IMR-90 (cell line): Measurements from ENCODE around the gene LEF1. TPM values are rescaled to one million over a fixed set of nuclear protein-coding genes. Genes with fewer than 3 reads are reported as not detected.

Source experiments
- ATAC-seq: fragments of 200-7000 bp; cut with Tn5 transposase; 2 replicates; pipeline ENCODE4 v1.9.1; 2020; ENCODE audit warnings: low read depth, mild to moderate bottlenecking, moderate library complexity
- BruUV-seq: library from RNA; stranded (reverse); fragments of 400-500 nt; replicated peaks from 2 replicates; lab custom pipeline; 2021; lab: Mats Ljungman, UMichigan
- CTCF ChIA-PET: fragments of 300-600 bp; formaldehyde crosslinking; extraction: SDS; loops from one replicate; lab custom pipeline; 2021; ENCODE audit warnings: antibody characterized with exemption; lab: Yijun Ruan, JAX
- POLR2A ChIA-PET: fragments of 300-600 bp; sonication (Branson Sonifier 250); formaldehyde crosslinking; loops from one replicate; lab custom pipeline; 2022; ENCODE audit warnings: antibody characterized with exemption; ENCODE audit not compliant: unreplicated experiment; lab: Charles Lee
- DNase-seq: peaks from one replicate; pipeline ENCODE4 v3.0.0; 2013
- H2AFZ ChIP-seq: replicated peaks from 2 replicates; pipeline ENCODE3; 2013; ENCODE audit warnings: low read length, mild to moderate bottlenecking; ENCODE audit not compliant: poor library complexity
- H2AK5ac ChIP-seq: 2 replicates; pipeline ENCODE4 v1.6.1; 2013; ENCODE audit warnings: low read depth, low read length, inconsistent platforms
- H2AK9ac ChIP-seq: replicated peaks from 2 replicates; pipeline ENCODE3; 2013; ENCODE audit warnings: mild to moderate bottlenecking, low read depth, low read length, moderate library complexity; ENCODE audit not compliant: poor library complexity
- H2BK120ac ChIP-seq: 2 replicates; pipeline ENCODE4 v1.6.1; 2013; ENCODE audit warnings: low read depth, low read length, inconsistent platforms
- H2BK15ac ChIP-seq: 3 replicates; pipeline ENCODE4 v1.6.1; 2013; ENCODE audit warnings: low read depth, low read length, inconsistent platforms
- H2BK20ac ChIP-seq: 2 replicates; pipeline ENCODE4 v1.6.1; 2013; ENCODE audit warnings: low read depth, mild to moderate bottlenecking, inconsistent platforms, low read length, moderate library complexity
- H2BK5ac ChIP-seq: 2 replicates; pipeline ENCODE4 v1.6.1; 2013; ENCODE audit warnings: mild to moderate bottlenecking, low read depth, low read length, inconsistent platforms; ENCODE audit not compliant: poor library complexity, severe bottlenecking
- H3K14ac ChIP-seq: replicated peaks from 2 replicates; pipeline ENCODE4 v1.6.1; 2013; ENCODE audit warnings: low read depth, low read length, inconsistent platforms
- H3K18ac ChIP-seq: 2 replicates; pipeline ENCODE4 v1.6.1; 2013; ENCODE audit warnings: low read depth, low read length, control low read depth
- H3K23ac ChIP-seq: 2 replicates; pipeline ENCODE4 v1.6.1; 2013; ENCODE audit warnings: low read depth, low read length, inconsistent platforms
- H3K27ac ChIP-seq: 2 replicates; pipeline ENCODE4 v1.5.1; 2013; ENCODE audit warnings: mild to moderate bottlenecking, control low read depth, low read length; ENCODE audit not compliant: insufficient read depth
- H3K27me3 ChIP-seq: 2 replicates; pipeline ENCODE4 v1.6.1; 2013; ENCODE audit warnings: low read length; ENCODE audit not compliant: control insufficient read depth, insufficient read depth
- H3K36me3 ChIP-seq: 2 replicates; pipeline ENCODE4 v1.6.1; 2013; ENCODE audit warnings: low read length, mixed read lengths; ENCODE audit not compliant: control insufficient read depth, insufficient read depth
- H3K4ac ChIP-seq: 2 replicates; pipeline ENCODE4 v1.6.1; 2013; ENCODE audit warnings: low read depth, low read length, inconsistent platforms
- H3K4me1 ChIP-seq: 2 replicates; pipeline ENCODE4 v1.6.1; 2013; ENCODE audit warnings: low read length, mixed read lengths; ENCODE audit not compliant: control insufficient read depth, insufficient read depth
- H3K4me2 ChIP-seq: 2 replicates; pipeline ENCODE4 v1.6.1; 2013; ENCODE audit warnings: low read depth, mild to moderate bottlenecking, control low read depth, low read length, moderate library complexity
- H3K4me3 ChIP-seq: 2 replicates; pipeline ENCODE4 v1.5.1; 2013; ENCODE audit warnings: low read depth, mild to moderate bottlenecking, control low read depth, low read length, moderate library complexity; ENCODE audit not compliant: insufficient read depth
- H3K56ac ChIP-seq: 2 replicates; pipeline ENCODE4 v1.6.1; 2013; ENCODE audit warnings: low read length, inconsistent platforms; ENCODE audit not compliant: insufficient read depth; ENCODE audit errors: extremely low read depth
- H3K79me1 ChIP-seq, 2 experiments: 2 replicates each; pipeline ENCODE4 v1.6.1; 2013; ENCODE audit warnings: low read length in 2 of 2, inconsistent platforms in 1 of 2, low read depth in 1 of 2
- H3K9ac ChIP-seq: 2 replicates; pipeline ENCODE4 v1.6.1; 2013; ENCODE audit warnings: low read depth, low read length, control low read depth
- H3K9me1 ChIP-seq: 2 replicates; pipeline ENCODE4 v1.6.1; 2013; ENCODE audit warnings: low read length, inconsistent platforms; ENCODE audit not compliant: insufficient read depth
- H3K9me3 ChIP-seq: 2 replicates; pipeline ENCODE4 v1.6.1; 2013; ENCODE audit warnings: low read length; ENCODE audit not compliant: control insufficient read depth, insufficient read depth
- H4K20me1 ChIP-seq: 2 replicates; pipeline ENCODE4 v1.6.1; 2013; ENCODE audit warnings: low read length, inconsistent platforms; ENCODE audit not compliant: insufficient read depth
- H4K5ac ChIP-seq: 2 replicates; pipeline ENCODE4 v1.6.1; 2013; ENCODE audit warnings: mild to moderate bottlenecking, low read depth, low read length, control low read depth
- H4K8ac ChIP-seq, 2 experiments: 2 replicates each; pipeline ENCODE4 v1.6.1; 2013; ENCODE audit warnings: low read depth in 2 of 2, low read length in 2 of 2, control low read depth in 1 of 2, inconsistent platforms in 1 of 2
- H4K91ac ChIP-seq: 2 replicates; pipeline ENCODE4 v1.6.1; 2013; ENCODE audit warnings: low read depth, low read length, inconsistent platforms; ENCODE audit not compliant: insufficient read depth
- BHLHE40 ChIP-seq: fragments of 150-350 bp; IDR thresholded peaks from 2 replicates; pipeline ENCODE4 v1.6.1; 2016; ENCODE audit warnings: mild to moderate bottlenecking, low read depth, low read length
- CEBPB ChIP-seq: IDR thresholded peaks from 2 replicates; pipeline ENCODE4 v1.6.1; 2012; ENCODE audit warnings: low read depth, low read length, improper control_type of control experiment
- CHD1 ChIP-seq: IDR thresholded peaks from 2 replicates; pipeline ENCODE4 v1.6.1; 2012; ENCODE audit warnings: low read depth, low read length, improper control_type of control experiment
- CTCF ChIP-seq: conservative IDR thresholded peaks from 2 replicates; pipeline ENCODE4 v1.5.1; 2012; ENCODE audit warnings: mild to moderate bottlenecking, low read depth, low read length, improper control_type of control experiment
- FOS ChIP-seq: fragments of 150-350 bp; IDR thresholded peaks from 2 replicates; pipeline ENCODE4 v1.6.1; 2016; ENCODE audit warnings: low read depth, low read length
- MAFK ChIP-seq: IDR thresholded peaks from 2 replicates; pipeline ENCODE4 v1.6.1; 2012; ENCODE audit warnings: low read depth, low read length, improper control_type of control experiment
- MAZ ChIP-seq: IDR thresholded peaks from 2 replicates; pipeline ENCODE4 v1.6.1; 2012; ENCODE audit warnings: low read depth, mild to moderate bottlenecking, low read length, improper control_type of control experiment, moderate library complexity, borderline replicate concordance
- MXI1 ChIP-seq: IDR thresholded peaks from 2 replicates; pipeline ENCODE4 v1.6.1; 2012; ENCODE audit warnings: low read depth, mild to moderate bottlenecking, low read length, moderate library complexity, borderline replicate concordance
- NFE2L2 ChIP-seq: fragments of 150-350 bp; IDR thresholded peaks from 2 replicates; pipeline ENCODE4 v1.6.1; 2016; ENCODE audit warnings: low read depth, mild to moderate bottlenecking, low read length
- POLR2A ChIP-seq: IDR thresholded peaks from 2 replicates; pipeline ENCODE4 v1.6.1; 2012; ENCODE audit warnings: mild to moderate bottlenecking, low read depth, low read length
- RAD21 ChIP-seq: IDR thresholded peaks from 2 replicates; pipeline ENCODE4 v1.6.1; 2012; ENCODE audit warnings: low read length, improper control_type of control experiment
- RCOR1 ChIP-seq: IDR thresholded peaks from 2 replicates; pipeline ENCODE4 v1.6.1; 2012; ENCODE audit warnings: mild to moderate bottlenecking, low read length, improper control_type of control experiment; ENCODE audit not compliant: insufficient replicate concordance
- RFX5 ChIP-seq: IDR thresholded peaks from 2 replicates; pipeline ENCODE4 v1.8.0; 2012; ENCODE audit warnings: low read depth, mild to moderate bottlenecking, low read length, moderate library complexity
- SMC3 ChIP-seq: fragments of 150-350 bp; IDR thresholded peaks from 2 replicates; pipeline ENCODE4 v1.6.1; 2016; ENCODE audit warnings: low read depth, mild to moderate bottlenecking, antibody characterized with exemption, low read length, moderate library complexity
- WGBS, 2 experiments: methylation state at CpG; one replicate each; pipeline versions ENCODE4 v1.1.5 to v1.1.7; 2013; ENCODE audit warnings: missing lambda C conversion rate in 2 of 2; ENCODE audit not compliant: insufficient read length in 1 of 2; ENCODE audit errors: extremely low coverage in 2 of 2; 5-methylcytosine and 5-hydroxymethylcytosine counted together
- dilution Hi-C: fragments of 300-500 bp; cut with HindIII; formaldehyde crosslinking; loops from one replicate; pipeline ENCODE4 v1.14.3; 2018; ENCODE audit warnings: low sequenced_read_pairs; ENCODE audit not compliant: unreplicated experiment
- in situ Hi-C: fragments of 300-500 bp; cut with MboI; formaldehyde crosslinking; loops from 3 replicates; pipeline ENCODE4 v1.14.3; 2019; ENCODE audit warnings: low sequenced_read_pairs, inconsistent platforms, mixed read lengths
- intact Hi-C: fragments of 100-400 bp; cut with micrococcal nuclease; formaldehyde crosslinking; loops from 2 replicates; pipeline ENCODE4 v1.10.0; 2022
- polyA plus RNA-seq, 3 experiments: library from polyadenylated mRNA; depleted of rRNA; stranded (reverse); fragments of >200 nt; gene quantifications; 2 replicates each; pipeline ENCODE4 v1.2.3, GENCODE V29; 2012; ENCODE audit warnings: low replicate concordance in 1 of 3
- total RNA-seq: library from RNA; depleted of rRNA; stranded (reverse); fragments of >200 nt; gene quantifications from 2 replicates; pipeline ENCODE4 v1.2.3, GENCODE V29; 2012
- TF ChIP-seq, protein P1 (sequence below): fragments of 150-350 bp; IDR thresholded peaks from 2 replicates; pipeline ENCODE4 v1.6.1; 2016; ENCODE audit warnings: low read depth, mild to moderate bottlenecking, low read length, moderate library complexity, borderline replicate concordance
- TF ChIP-seq, protein P2 (sequence below): fragments of 150-350 bp; IDR thresholded peaks from 2 replicates; pipeline ENCODE4 v1.6.1; 2017; ENCODE audit warnings: mild to moderate bottlenecking, antibody characterized with exemption, low read length, low read depth

The LEF1 gene
- total and polyA plus RNA-seq, 2 of the 4 experiments (the other 2 are of a cell fraction), result 1.7 to 1.8 TPM

- no peak overlapping the region for H4K91ac ChIP-seq
- H2AK5ac ChIP-seq, result no peak overlapping the region
- CTCF ChIA-PET, result interaction anchor here (1.5 to 3.3 kb wide), 2 partner anchors 12 to 22 kb away, joined by 4 to 16 read pairs; no protein-coding TSS in a partner anchor
- no peak overlapping the region for H3K4me2 ChIP-seq
- H3K18ac ChIP-seq, result no peak overlapping the region
- no peak for ATAC-seq
- no TSS peak for BruUV-seq
- no peak overlapping the region for H3K56ac ChIP-seq
- no peak overlapping the region for H3K4me3 ChIP-seq
- WGBS, 2 experiments, result no CpG with 5 or more reads among the region's 4 CpGs
- H3K14ac ChIP-seq, result no peak overlapping the region
- no peak overlapping the region for H2BK120ac ChIP-seq
- H4K5ac ChIP-seq, result no peak overlapping the region
- TF ChIP-seq BHLHE40, result no peak
- no peak for TF ChIP-seq CTCF
- no peak for TF ChIP-seq RCOR1
- no peak for TF ChIP-seq MAZ
- TF ChIP-seq MAFK, result no peak
- TF ChIP-seq CEBPB, result no peak
- no peak for TF ChIP-seq CHD1
- TF ChIP-seq SMC3, result no peak
- no peak for TF ChIP-seq RFX5
- TF ChIP-seq, protein P1, sequence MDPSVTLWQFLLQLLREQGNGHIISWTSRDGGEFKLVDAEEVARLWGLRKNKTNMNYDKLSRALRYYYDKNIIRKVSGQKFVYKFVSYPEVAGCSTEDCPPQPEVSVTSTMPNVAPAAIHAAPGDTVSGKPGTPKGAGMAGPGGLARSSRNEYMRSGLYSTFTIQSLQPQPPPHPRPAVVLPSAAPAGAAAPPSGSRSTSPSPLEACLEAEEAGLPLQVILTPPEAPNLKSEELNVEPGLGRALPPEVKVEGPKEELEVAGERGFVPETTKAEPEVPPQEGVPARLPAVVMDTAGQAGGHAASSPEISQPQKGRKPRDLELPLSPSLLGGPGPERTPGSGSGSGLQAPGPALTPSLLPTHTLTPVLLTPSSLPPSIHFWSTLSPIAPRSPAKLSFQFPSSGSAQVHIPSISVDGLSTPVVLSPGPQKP, result no peak
- TF ChIP-seq MXI1, result no peak
- TF ChIP-seq RAD21, result no peak
- no peak for TF ChIP-seq FOS
- TF ChIP-seq, protein P2, sequence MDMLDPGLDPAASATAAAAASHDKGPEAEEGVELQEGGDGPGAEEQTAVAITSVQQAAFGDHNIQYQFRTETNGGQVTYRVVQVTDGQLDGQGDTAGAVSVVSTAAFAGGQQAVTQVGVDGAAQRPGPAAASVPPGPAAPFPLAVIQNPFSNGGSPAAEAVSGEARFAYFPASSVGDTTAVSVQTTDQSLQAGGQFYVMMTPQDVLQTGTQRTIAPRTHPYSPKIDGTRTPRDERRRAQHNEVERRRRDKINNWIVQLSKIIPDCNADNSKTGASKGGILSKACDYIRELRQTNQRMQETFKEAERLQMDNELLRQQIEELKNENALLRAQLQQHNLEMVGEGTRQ, result no peak
- no peak for TF ChIP-seq NFE2L2
- no peak for TF ChIP-seq POLR2A
- DNase-seq, result peak; percentile 20
- H2BK5ac ChIP-seq, result no peak overlapping the region
- H3K9ac ChIP-seq, result no peak overlapping the region
- H3K79me1 ChIP-seq, result no peaks in the 10 kb centered on the region
- H3K9me1 ChIP-seq, result no peaks in the 10 kb centered on the region; the same call in 1 of the 2 replicates
- no peak overlapping the region for H4K8ac ChIP-seq
- no peak overlapping the region for H3K27ac ChIP-seq
- H2AK9ac ChIP-seq, result no peak overlapping the region
- peaks cover 7% of the 10 kb centered on the region for H3K36me3 ChIP-seq
- H2BK20ac ChIP-seq, result no peak overlapping the region
- 0 out of 2 replicates have a peak, but pooled peaks cover 2% of the 10 kb centered on the region for H3K9me3 ChIP-seq
- H2BK15ac ChIP-seq, result no peak overlapping the region
- H3K4me1 ChIP-seq, result peaks cover 3% of the 10 kb centered on the region; the same call in 1 of the 2 replicates
- dilution Hi-C loops (no loop called here), intact Hi-C loops (no loop called here), in situ Hi-C loops (no loop called here)
- H2AFZ ChIP-seq, result no peak overlapping the region
- H3K27me3 ChIP-seq, result no peaks in the 10 kb centered on the region
- POLR2A ChIA-PET, result no interaction called here
- no peak overlapping the region for H3K23ac ChIP-seq
- no peaks in the 10 kb centered on the region for H4K20me1 ChIP-seq
- no peak overlapping the region for H3K4ac ChIP-seq
These were observed 137.2 kb downstream of the LEF1 start for GRCh38 chr4:108031427-108032083.
